Measurements from ENCODE around the gene LRRFIP2. TPM values are rescaled to one million over a fixed set of nuclear protein-coding genes. Genes with fewer than 3 reads are reported as not detected.
"Not testable (repeated sequence)": the region's sequence is repeated elsewhere in the genome, so short reads cannot be mapped to it uniquely, and the experiment has no call there.

Gene LRRFIP2
- total RNA-seq, 2 experiments from 2014 or later: 27.8 to 29.0 TPM

DNA sequence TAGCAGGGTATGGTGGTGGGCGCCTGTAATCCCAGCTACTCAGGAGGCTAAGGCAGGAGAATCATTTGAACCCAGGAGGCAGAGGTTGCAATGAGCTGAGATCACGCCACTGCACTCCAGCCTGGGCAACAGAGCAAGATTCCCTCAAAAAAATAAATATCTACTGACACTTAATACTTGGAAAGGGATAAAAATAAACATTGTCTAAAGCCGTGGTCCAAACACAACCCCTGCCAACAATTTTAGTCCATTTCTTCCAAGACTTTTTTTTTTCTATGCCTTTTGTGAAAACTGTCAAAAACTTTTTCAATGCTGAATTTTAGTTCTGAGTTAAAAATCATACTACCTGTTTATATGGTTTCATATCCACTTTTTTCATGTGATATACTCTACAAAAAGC is 131.7 kb downstream of the LRRFIP2 start:
- ATAC-seq (ENCODE audit: low read depth); POLR2A ChIA-PET; H3K27ac Mint-ChIP-seq; H3K4me3 Mint-ChIP-seq; H3K4me1 Mint-ChIP-seq; H3K9me3 Mint-ChIP-seq; H3K27me3 Mint-ChIP-seq; DNase-seq: not testable (repeated sequence)
- H3K36me3 Mint-ChIP-seq: peaks cover 31% of the 10 kb centered on the region

DNA sequence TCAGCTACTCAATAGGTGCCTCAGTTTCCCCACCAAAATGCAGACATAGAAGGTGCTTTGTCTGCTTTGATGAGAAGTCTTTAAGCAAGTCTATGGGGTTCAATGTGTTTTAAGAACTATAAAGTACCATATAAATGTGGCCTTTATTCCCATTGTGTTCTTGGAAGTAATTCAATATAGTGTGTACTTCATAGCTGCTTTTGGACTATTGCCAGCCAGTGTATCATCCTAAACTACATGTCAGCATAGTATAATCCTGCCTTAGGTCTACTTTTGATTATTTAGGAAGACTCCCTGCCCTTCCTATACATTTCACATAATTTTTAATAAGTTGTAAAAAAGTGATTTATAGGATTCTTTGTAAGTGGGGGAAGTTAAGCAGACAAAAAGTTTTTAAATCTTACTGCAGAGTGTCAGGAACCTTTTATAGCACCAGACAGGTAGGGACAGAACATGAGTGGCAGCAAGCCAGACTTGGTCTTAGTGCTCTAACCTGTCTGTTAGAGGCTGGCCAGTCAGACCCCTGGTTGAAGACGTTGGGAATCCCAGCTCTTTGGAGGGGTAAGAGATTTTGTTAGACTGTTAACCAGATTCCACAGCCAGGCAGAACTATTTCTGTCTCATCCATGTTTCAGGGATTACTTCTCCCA is 132.7 kb downstream of the LRRFIP2 start:
- peaks cover 27% of the 10 kb centered on the region for H3K36me3 Mint-ChIP-seq
- no peaks in the 10 kb centered on the region for H3K27me3 Mint-ChIP-seq
- H3K27ac Mint-ChIP-seq: no peak overlapping the region
- POLR2A ChIA-PET: no interaction called here
- H3K4me1 Mint-ChIP-seq: no peaks in the 10 kb centered on the region
- DNase-seq (no peak), ATAC-seq (ENCODE audit: low read depth) (no peak)
- no peak overlapping the region for H3K4me3 Mint-ChIP-seq
- H3K9me3 Mint-ChIP-seq: no peaks in the 10 kb centered on the region

DNA sequence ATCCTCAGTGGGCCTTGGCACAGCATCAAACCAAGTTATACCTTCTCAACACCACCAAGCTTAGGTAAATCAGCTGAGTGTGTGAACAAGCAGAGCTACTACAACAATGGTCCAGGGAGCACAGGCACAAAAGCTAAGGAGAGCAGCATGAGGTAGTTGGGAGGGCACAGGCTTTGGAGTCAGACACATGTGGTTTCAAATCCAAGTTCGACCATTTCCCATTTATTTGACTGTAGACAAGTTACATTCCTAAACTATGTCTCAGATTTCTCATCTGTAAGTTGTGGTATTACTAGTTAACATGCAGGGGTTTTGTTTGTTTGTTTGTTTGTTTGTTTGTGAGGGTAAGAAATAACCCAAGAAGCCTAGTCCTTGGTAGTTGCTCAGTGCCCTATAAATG is 134.2 kb downstream of the LRRFIP2 start:
- no peak for DNase-seq
- Mint-ChIP-seq H3K4me1 (no peaks in the 10 kb centered on the region), H3K36me3 (peaks cover 36% of the 10 kb centered on the region), H3K27me3 (no peaks in the 10 kb centered on the region), H3K4me3 (no peak overlapping the region), H3K9me3 (no peaks in the 10 kb centered on the region), H3K27ac (no peak overlapping the region)
- POLR2A ChIA-PET: interaction anchor here (0.6 kb wide), 1 partner anchor 267 kb away, joined by 4 read pairs; no protein-coding TSS in a partner anchor
- ATAC-seq (ENCODE audit: low read depth): no peak

DNA sequence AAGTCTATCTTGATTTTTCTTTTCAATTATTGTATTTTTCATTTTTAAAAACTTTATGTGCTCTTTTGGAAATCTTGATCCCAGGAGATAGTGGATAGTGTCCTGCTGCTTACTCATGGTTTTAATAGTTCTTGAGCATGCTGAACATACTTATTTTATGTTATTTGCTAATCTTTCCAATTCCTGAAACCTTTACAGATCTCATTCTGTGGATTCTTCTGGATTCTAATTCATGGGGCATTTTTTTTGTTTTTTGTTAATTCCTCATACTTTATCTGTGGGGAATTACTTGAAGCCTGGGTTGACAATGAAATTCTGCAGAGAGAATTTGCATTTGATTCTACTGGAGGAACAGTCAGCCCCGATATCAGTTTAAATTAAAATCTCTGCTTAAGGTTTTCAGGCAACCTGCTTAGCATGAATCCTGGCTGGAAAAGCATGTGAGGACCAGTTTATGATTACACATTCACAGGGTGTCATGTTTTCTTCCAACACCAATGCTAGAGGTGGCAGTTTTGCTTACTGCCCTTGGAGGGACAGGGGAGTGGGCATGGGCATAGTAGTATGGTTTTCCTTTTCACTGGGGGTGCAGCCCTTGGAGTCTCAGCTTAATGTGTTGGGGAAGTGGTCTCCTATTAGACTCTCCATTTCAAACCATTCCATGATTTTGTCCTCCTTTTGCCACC is 135.1 kb downstream of the LRRFIP2 start:
- peaks cover 42% of the 10 kb centered on the region for H3K36me3 Mint-ChIP-seq
- POLR2A ChIA-PET: no interaction called here
- no peak for DNase-seq
- no peaks in the 10 kb centered on the region for H3K27me3 Mint-ChIP-seq
- no peak overlapping the region for H3K4me3 Mint-ChIP-seq
- no peaks in the 10 kb centered on the region for H3K4me1 Mint-ChIP-seq
- H3K27ac Mint-ChIP-seq: no peak overlapping the region
- no peak for ATAC-seq (ENCODE audit: low read depth)
- no peaks in the 10 kb centered on the region for H3K9me3 Mint-ChIP-seq

DNA sequence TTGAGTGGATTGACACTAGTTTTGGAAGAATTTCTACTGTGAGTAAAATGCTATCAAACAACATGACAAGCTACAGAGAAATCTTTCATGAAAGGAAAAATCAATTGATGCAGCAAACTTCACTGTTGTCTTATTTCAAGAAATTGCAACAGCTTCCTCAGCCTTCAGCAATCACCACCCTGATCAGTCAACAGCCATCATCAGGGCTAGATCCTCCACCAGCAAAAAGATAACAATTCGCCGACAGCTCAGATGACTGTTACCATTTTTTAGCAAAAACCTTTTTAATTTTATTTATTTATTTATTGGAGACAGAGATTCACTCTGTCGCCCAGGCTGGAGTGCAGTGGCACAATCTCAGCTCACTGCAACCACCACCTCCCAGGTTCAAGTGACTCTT is 137.0 kb downstream of the LRRFIP2 start:
- Mint-ChIP-seq H3K27me3 (no peaks in the 10 kb centered on the region), H3K4me3 (no peak overlapping the region), H3K36me3 (peaks cover 48% of the 10 kb centered on the region), H3K27ac (no peak overlapping the region), H3K4me1 (no peaks in the 10 kb centered on the region), H3K9me3 (no peaks in the 10 kb centered on the region)
- no peak for ATAC-seq (ENCODE audit: low read depth)
- no peak for DNase-seq
- POLR2A ChIA-PET: no interaction called here

GRCh38 chr3:37032961-37033360 is 141.4 kb downstream of the LRRFIP2 start:
- no peaks in the 10 kb centered on the region for H3K27me3 Mint-ChIP-seq
- no peaks in the 10 kb centered on the region for H3K9me3 Mint-ChIP-seq
- H3K4me1 Mint-ChIP-seq: peaks cover 3% of the 10 kb centered on the region
- no peak overlapping the region for H3K27ac Mint-ChIP-seq
- ATAC-seq (ENCODE audit: low read depth) (no peak), DNase-seq (no peak)
- H3K36me3 Mint-ChIP-seq: peaks cover 51% of the 10 kb centered on the region
- H3K4me3 Mint-ChIP-seq: no peak overlapping the region
- POLR2A ChIA-PET: no interaction called here

DNA sequence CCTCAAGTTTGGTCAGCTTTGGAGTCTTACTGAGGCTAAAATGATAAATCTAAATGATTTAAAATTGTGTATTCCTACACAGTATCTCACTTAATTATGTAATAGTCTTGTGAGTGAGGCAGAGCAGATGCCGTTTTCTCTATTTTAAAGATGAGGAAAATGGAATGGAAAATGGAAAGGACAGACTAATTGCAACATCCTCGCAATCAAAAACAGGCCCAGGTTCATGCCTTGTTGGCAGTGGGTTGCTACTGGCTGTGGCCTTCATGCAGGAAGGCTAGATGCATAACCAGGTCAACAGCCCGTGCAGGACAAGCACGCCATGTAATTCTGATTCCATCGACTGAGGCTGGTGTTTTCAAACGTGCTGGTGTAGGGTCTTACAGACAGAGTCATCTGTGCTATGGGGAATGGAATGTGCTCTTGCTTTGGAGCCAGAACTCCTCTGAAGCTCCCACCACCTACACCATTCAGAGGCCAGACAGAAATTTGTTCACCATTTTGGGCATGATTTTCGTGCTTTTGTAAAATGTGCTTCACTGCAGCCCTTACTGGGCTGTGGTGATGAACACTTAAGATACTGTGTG is 143.2 kb downstream of the LRRFIP2 start:
- peaks cover 52% of the 10 kb centered on the region for H3K36me3 Mint-ChIP-seq
- POLR2A ChIA-PET: interaction anchor here (0.6 kb wide), 1 partner anchor 28 kb away, joined by 6 read pairs; no protein-coding TSS in a partner anchor
- DNase-seq (no peak), ATAC-seq (ENCODE audit: low read depth) (no peak)
- H3K4me1 Mint-ChIP-seq: peaks cover 3% of the 10 kb centered on the region
- H3K9me3 Mint-ChIP-seq: no peaks in the 10 kb centered on the region
- no peaks in the 10 kb centered on the region for H3K27me3 Mint-ChIP-seq
- no peak overlapping the region for H3K27ac Mint-ChIP-seq
- no peak overlapping the region for H3K4me3 Mint-ChIP-seq

GRCh38 chr3:37030588-37030987 is 143.8 kb downstream of the LRRFIP2 start:
- Mint-ChIP-seq H3K4me3 (no peak overlapping the region), H3K27ac (no peak overlapping the region), H3K36me3 (peaks cover 49% of the 10 kb centered on the region), H3K27me3 (no peaks in the 10 kb centered on the region), H3K9me3 (no peaks in the 10 kb centered on the region), H3K4me1 (peaks cover 3% of the 10 kb centered on the region)
- no peak for DNase-seq
- POLR2A ChIA-PET: no interaction called here
- no peak for ATAC-seq (ENCODE audit: low read depth)

DNA sequence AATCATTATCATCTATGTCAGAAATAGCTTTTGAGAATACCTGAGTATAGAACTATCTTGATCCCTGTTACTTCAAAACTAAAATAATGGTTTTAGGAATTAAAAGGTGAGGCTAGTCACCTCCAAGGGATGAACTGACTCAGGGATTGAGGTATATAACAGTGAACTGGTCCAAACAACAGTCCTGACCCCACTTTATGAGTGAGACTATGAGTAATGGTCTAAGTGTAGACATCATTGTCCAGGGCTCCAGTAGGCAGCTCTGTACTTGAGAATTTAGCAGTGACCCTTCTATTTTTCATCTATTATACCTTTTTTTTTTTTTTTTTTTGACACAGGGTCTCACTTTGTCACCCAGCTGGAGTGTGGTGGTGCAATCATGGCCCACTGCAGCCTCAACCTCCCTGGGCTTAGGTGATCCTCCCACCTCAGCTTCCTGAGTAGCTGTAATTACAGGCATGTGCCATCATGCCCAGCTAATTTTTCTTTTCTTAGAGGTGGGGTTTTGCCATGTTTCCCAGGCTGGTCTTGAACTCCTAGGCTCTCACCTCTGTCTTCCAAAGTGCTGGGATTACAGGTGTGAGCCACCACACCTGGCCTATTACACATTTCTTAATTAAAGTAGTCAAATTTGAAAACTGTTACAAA is 144.7 kb downstream of the LRRFIP2 start:
- POLR2A ChIA-PET: no interaction called here
- H3K4me1 Mint-ChIP-seq: peaks cover 7% of the 10 kb centered on the region
- H3K27me3 Mint-ChIP-seq: no peaks in the 10 kb centered on the region
- no peak overlapping the region for H3K27ac Mint-ChIP-seq
- no peak overlapping the region for H3K4me3 Mint-ChIP-seq
- no peak for ATAC-seq (ENCODE audit: low read depth)
- no peak for DNase-seq
- peaks cover 44% of the 10 kb centered on the region for H3K36me3 Mint-ChIP-seq
- no peaks in the 10 kb centered on the region for H3K9me3 Mint-ChIP-seq

DNA sequence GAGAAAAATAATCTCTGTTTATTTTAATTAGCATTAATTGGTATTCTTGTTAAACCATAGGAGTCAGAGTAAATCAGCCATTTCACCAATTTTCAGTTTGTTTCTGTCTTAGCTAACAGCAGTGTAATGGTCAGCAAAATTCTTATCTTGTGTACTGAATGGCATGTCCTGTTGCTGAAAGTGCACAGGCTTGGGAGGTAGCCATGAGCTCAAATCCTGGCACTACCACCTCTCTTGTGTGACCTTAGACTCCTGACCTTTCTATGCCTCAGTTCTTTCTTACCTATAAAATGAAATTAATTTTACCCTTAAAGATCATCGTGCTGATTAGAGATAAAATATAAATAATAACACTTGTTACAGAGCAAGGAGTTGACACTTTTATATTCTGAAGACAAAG is 145.3 kb downstream of the LRRFIP2 start:
- DNase-seq (no peak), ATAC-seq (ENCODE audit: low read depth) (no peak)
- Mint-ChIP-seq H3K27me3 (no peaks in the 10 kb centered on the region), H3K4me1 (peaks cover 12% of the 10 kb centered on the region), H3K4me3 (no peak overlapping the region), H3K9me3 (no peaks in the 10 kb centered on the region), H3K27ac (no peak overlapping the region), H3K36me3 (peaks cover 43% of the 10 kb centered on the region)
- POLR2A ChIA-PET: no interaction called here

GRCh38 chr3:37028329-37028728 is 146.1 kb downstream of the LRRFIP2 start:
- no peaks in the 10 kb centered on the region for H3K9me3 Mint-ChIP-seq
- no peaks in the 10 kb centered on the region for H3K27me3 Mint-ChIP-seq
- ATAC-seq (ENCODE audit: low read depth): no peak
- peaks cover 12% of the 10 kb centered on the region for H3K4me1 Mint-ChIP-seq
- DNase-seq: no peak
- no peak overlapping the region for H3K27ac Mint-ChIP-seq
- H3K36me3 Mint-ChIP-seq: peaks cover 45% of the 10 kb centered on the region
- no peak overlapping the region for H3K4me3 Mint-ChIP-seq
- POLR2A ChIA-PET: no interaction called here

DNA sequence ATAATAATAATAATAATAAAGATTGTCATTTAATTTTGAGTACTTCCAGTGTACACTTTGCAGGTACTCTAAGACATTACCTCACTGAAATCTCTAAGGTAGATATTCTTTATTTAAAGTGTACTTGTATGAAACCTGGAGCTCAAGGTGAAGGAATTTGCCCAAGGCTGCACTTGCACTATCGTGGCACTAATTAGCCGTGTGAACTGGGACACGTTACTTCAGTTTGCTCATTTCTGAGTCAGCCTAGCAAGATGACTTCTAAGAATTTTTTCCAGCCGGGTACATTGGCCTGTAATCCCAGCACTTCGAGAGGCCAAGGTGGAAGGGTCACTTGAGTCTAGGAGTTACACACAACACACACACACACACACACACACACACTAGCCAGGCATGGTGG is 147.5 kb downstream of the LRRFIP2 start:
- no peaks in the 10 kb centered on the region for H3K27me3 Mint-ChIP-seq
- POLR2A ChIA-PET: no interaction called here
- no peak for DNase-seq
- peaks cover 11% of the 10 kb centered on the region for H3K4me1 Mint-ChIP-seq
- no peak overlapping the region for H3K27ac Mint-ChIP-seq
- H3K9me3 Mint-ChIP-seq: no peaks in the 10 kb centered on the region
- H3K4me3 Mint-ChIP-seq: no peak overlapping the region
- peaks cover 49% of the 10 kb centered on the region for H3K36me3 Mint-ChIP-seq
- no peak for ATAC-seq (ENCODE audit: low read depth)

DNA sequence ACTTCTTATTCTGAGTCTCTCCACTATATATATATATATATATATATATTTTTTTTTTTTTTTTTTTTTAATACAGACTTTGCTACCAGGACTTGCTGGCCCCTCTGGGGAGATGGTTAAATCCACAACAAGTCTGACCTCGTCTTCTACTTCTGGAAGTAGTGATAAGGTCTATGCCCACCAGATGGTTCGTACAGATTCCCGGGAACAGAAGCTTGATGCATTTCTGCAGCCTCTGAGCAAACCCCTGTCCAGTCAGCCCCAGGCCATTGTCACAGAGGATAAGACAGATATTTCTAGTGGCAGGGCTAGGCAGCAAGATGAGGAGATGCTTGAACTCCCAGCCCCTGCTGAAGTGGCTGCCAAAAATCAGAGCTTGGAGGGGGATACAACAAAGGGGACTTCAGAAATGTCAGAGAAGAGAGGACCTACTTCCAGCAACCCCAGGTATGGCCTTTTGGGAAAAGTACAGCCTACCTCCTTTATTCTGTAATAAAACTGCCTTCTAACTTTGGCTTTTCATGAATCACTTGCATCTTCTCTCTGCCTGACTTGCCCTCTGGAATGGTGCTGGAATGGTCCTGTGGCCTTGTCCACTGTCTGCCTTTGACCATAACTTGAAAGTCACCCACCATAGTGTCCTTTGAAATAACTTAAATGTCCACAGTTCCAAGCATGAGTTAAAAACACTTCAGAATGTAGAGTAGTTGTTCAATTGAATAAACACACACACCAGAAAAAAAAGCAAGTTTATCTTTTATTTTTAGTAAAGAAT is 148.6 kb downstream of the LRRFIP2 start:
- Mint-ChIP-seq H3K9me3 (no peaks in the 10 kb centered on the region), H3K27ac (no peak overlapping the region), H3K4me1 (peaks cover 12% of the 10 kb centered on the region), H3K4me3 (no peak overlapping the region), H3K36me3 (peaks cover 49% of the 10 kb centered on the region), H3K27me3 (no peaks in the 10 kb centered on the region)
- DNase-seq (no peak), ATAC-seq (ENCODE audit: low read depth) (no peak)
- POLR2A ChIA-PET: no interaction called here
